Neural progenitor cell (in vitro differentiated cells): ENCODE data around the gene FOXJ1.

Experiments
- EZH2 ChIP-seq: fragments of 200-600 bp; sonication (generic); IDR thresholded peaks from 2 replicates; pipeline ENCODE4 v1.6.1; 2017; ENCODE audit warnings: antibody characterized with exemption, mild to moderate bottlenecking, moderate library complexity
- EZH2phosphoT487 ChIP-seq: fragments of 200-600 bp; sonication (generic); IDR thresholded peaks from 2 replicates; pipeline ENCODE4 v1.6.1; 2017; ENCODE audit warnings: antibody characterized with exemption
- TF ChIP-seq, protein P1 (sequence below): fragments of 200-600 bp; sonication (generic); IDR thresholded peaks from 2 replicates; pipeline ENCODE4 v1.5.1; 2017; ENCODE audit warnings: antibody characterized with exemption, mild to moderate bottlenecking

DNA sequence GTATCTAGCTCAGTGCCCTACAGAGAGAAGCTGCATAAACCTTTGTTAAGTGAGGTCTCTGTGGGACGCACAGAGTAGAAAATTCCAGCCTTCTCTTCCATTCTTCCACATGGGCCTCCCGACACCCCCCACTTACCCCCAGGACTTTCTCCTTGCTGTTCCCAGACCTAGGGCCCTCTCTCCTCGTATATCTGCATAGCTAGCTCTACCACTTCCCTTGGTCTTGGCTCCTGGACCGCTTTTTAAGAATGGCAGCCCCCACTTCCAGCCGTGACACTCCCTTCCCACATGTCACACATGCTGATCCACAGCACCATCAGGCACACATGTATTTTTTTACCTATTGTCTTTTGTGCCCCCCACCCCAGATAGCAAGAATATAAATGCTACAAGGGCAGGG is 16.7 kb upstream of the FOXJ1 start:
- TF ChIP-seq EZH2 = no peak
- TF ChIP-seq, protein P1, sequence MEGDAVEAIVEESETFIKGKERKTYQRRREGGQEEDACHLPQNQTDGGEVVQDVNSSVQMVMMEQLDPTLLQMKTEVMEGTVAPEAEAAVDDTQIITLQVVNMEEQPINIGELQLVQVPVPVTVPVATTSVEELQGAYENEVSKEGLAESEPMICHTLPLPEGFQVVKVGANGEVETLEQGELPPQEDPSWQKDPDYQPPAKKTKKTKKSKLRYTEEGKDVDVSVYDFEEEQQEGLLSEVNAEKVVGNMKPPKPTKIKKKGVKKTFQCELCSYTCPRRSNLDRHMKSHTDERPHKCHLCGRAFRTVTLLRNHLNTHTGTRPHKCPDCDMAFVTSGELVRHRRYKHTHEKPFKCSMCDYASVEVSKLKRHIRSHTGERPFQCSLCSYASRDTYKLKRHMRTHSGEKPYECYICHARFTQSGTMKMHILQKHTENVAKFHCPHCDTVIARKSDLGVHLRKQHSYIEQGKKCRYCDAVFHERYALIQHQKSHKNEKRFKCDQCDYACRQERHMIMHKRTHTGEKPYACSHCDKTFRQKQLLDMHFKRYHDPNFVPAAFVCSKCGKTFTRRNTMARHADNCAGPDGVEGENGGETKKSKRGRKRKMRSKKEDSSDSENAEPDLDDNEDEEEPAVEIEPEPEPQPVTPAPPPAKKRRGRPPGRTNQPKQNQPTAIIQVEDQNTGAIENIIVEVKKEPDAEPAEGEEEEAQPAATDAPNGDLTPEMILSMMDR = no peak
- no peak for TF ChIP-seq EZH2phosphoT487
